ENCODE data around the gene ECE2.
A peak's percentile ranks its signal among the peaks of the same experiment; 100 is the strongest.

Gene ECE2

GRCh38 chr3:184275961-184276910 is at the start of gene ECE2:
TSS of gene ECE2 (plus strand) at chr3:184276022. CDS start at chr3:184276154, 132 bp downstream.
- no peak for DNase-seq

- no peak for DNase-seq
Measured at GRCh38 chr3:184227481-184227935, 48.3 kb upstream of the ECE2 start.

DNA sequence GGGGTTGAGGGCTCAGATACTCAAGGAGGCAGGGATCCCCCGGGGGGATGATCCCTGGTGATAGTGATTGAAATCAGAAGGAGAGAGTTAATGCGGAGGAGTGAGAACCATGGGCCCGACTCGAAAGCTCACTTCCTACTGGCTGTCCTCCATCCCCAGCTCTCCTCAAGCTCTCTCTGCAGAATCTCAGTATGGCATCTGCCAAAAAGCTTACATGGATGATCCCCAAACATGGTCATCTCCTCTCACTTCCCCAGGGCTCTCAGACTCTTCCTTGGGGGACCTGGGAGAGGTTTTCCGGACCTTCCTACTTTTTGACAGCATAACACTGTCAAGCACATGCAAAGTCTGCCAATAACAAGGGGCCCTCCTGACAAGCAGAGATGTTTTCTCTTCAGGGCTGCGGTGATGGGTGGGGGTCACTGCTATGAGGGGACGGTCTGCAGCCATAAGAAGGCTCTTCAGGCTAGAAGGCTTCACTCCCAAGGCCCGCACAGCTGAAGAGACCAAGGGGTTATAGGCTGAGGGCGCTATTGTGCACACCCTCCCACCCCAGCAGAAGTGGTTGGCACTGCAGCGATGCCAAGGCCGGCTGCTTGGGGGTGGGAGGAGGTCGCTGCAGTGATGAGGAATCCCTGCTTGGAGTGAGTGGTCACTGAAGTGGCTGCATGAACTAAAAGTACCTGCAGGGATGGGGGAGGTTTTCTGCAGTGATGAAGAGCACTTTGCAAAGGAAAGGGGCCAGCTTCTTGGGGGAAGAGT is 47.3 kb upstream of the ECE2 start:
- DNase-seq, result no peak

- peak; percentile 30 for DNase-seq
Measured at GRCh38 chr3:184229394-184230080, 46.3 kb upstream of the ECE2 start, which contains the start of gene VWA5B2. TSS of gene VWA5B2 (plus strand) at chr3:184229585. CDS start at chr3:184230529, 944 bp downstream.

DNA sequence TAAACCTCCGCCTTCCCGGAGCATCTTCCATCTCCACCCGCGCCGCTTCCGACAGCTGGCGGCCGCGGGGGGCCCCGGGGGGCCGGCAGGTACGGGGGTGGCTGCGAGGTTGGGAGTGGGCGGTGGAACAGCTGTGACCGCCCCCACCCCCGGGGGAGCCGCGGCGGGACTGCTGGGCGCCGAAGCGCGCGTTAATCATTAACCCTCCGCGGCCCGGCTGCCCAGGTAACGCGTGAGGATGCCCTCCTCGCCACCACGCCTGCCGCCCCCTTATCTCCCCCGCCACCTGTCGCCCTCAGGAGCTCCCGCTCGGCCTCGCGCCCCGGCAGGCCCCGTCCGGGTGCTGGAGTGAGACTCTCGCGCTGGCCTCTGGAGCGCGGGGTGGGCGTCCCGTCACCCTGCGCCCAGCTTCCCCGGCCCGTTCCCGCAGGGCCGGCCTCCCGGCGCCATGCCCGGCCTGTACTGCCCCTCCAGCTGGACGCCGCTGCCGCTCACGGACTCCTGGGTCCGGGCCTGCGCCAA is 45.7 kb upstream of the ECE2 start:
- DNase-seq, result no peak

GRCh38 chr3:184230603-184231528 is 45.0 kb upstream of the ECE2 start:
- DNase-seq, result no peak

DNA sequence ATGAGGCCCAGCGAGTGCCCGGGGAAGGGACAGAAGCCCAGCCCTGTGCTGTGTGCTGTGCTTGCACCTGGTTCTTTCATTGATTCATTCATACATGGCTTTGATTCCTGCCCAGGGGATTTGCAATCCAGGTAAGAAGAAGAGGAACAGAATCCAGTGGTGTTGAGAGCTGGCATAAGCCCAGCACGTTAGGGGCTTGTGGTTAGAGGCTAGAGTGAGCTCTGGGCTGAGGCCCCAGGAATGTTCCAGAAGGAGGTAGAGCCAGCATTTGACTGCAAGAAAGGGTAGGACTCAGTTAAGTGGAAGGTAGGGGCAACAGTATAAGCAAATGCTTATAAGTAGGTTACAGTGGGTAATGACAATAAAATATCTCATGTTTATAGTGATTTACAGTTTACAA is 44.2 kb upstream of the ECE2 start:
- DNase-seq, result no peak

- no peak for DNase-seq
Measured at GRCh38 chr3:184233127-184233843, 42.5 kb upstream of the ECE2 start.

- no peak for DNase-seq
Measured at GRCh38 chr3:184234224-184234623, 41.6 kb upstream of the ECE2 start.

- DNase-seq, result no peak
Measured at GRCh38 chr3:184234671-184235380, 41.0 kb upstream of the ECE2 start.

DNA sequence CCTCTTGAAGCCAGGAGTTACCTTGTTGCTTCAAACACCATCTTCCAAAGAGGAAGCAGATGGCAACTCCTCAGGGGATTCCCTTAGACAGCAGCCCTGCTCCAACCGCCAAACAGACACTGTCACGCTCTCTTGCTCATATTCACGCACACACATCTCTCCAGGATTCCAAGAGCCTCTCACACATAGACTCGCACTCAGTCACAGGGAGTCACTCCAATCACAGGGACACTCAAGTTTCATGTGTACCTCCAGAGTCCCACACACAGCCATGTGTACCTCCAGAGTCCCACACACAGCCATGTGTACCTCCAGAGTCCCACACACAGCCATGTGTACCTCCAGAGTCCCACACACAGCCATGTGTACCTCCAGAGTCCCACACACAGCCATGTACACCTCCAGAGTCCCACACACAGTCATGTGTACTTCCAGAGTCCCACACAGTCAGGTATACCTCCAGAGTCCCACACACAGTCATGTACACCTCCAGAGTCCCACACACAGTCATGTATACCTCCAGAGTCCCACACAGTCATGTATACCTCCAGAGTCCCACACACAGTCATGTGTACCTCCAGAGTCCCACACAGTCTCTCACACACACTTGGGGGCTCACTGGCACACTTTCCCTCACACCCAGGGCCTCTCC is 40.3 kb upstream of the ECE2 start:
- no peak for DNase-seq

GRCh38 chr3:184236033-184236410 is 39.8 kb upstream of the ECE2 start:
- DNase-seq, result no peak

GRCh38 chr3:184236636-184237035 is 39.2 kb upstream of the ECE2 start:
- no peak for DNase-seq

- DNase-seq, result no peak
Measured at GRCh38 chr3:184237211-184237610, 38.6 kb upstream of the ECE2 start.

DNA sequence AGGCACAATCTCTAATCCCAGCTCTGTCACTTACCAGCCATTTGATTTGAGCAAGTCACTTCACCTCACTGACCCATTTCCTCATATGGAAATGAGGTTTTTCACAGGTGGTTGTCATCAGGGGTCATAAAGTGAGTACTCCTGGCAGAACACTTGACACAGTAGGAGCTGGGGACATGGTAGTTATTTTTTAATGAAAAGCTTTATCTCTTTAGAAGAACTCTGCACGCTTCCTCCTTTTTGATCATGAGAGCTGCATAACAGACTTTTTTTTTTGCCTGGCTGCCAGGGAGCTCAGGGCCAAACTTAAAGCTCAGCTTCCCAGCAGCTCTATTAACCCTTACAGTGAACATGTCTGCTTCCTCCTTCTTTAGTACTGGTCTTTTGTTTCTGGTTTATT is 38.0 kb upstream of the ECE2 start:
- no peak for DNase-seq

DNA sequence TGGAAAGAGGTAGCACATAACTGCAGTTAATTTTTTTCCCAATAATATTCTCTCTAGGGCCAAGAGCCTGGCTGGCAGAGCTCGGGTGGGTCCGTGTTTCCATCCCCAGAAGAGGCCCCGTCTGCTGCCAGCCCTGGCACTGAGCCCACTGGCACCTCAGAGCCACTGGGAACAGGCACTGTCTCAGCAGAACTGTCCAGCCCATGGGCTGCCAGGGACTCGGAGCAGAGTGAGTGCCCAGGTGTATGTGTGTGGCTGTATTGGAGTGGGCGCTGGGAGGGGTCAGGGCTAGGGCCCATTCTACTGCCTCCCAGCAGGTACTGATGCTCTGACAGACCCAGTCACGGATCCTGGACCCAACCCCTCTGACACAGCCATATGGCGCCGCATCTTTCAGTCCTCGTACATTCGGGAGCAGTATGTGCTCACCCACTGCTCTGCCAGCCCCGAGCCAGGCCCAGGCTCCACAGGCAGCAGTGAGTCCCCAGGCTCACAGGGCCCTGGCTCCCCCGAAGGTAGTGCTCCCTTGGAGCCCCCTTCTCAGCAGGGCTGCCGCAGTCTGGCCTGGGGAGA is 37.5 kb upstream of the ECE2 start:
- DNase-seq, result no peak

GRCh38 chr3:184239221-184239620 is 36.6 kb upstream of the ECE2 start:
- DNase-seq, result no peak

DNA sequence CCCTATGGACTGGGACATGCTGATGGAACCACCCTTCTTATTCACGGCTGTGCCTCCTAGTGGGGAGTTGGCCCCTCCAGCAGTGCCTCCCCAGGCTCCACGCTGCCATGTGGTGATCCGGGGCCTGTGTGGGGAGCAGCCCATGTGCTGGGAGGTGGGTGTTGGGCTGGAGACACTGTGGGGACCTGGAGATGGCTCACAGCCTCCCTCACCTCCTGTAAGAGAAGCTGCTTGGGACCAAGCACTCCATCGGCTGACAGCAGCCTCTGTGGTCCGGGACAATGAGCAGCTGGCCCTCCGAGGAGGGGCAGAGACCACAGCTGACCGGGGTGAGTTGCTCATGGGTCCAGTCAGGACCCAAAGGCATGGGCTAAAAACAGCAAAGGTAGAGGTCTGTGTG is 36.1 kb upstream of the ECE2 start:
- no peak for DNase-seq

- DNase-seq, result no peak
Measured at GRCh38 chr3:184240384-184241140, 35.3 kb upstream of the ECE2 start.

Measured in NCI-H748 treated with DMSO at 0.1 percent for 48 hours (cell line).